HL-60 (cell line): Measurements from ENCODE around the gene C19orf44.
"Not testable (repeated sequence)": the region's sequence is repeated elsewhere in the genome, so short reads cannot be mapped to it uniquely, and the experiment has no call there.

Source experiments
- POLR2AphosphoS5 ChIP-seq: IDR thresholded peaks from 2 replicates; pipeline ENCODE4 v1.6.1; 2012; ENCODE audit warnings: low read depth
- TF ChIP-seq, protein P1 (sequence below): IDR thresholded peaks from one replicate; pipeline ENCODE4 v1.5.1; 2011; ENCODE audit warnings: low read length, control low read depth, inconsistent platforms; ENCODE audit not compliant: insufficient read depth
- TF ChIP-seq, protein P2 (sequence below): IDR thresholded peaks from 2 replicates; pipeline ENCODE4 v1.6.1; 2012; ENCODE audit warnings: low read depth; ENCODE audit not compliant: insufficient replicate concordance

DNA sequence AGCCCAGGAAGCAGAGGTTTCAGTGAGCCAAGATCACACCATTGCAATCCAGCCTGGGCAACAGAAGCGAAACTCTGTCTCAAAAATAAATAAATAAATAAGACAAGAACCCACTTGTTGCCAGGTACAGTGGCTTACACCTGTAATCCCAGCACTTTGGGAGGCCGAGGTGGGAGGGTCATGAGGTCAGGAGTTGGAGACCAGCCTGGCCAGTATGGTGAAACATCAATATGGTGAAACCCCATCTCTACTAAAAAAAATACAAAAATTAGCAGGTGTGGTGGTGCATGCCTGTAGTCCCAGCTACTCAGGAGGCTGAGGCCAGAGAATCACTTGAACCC, 23.7 kb upstream of the C19orf44 start:
- TF ChIP-seq POLR2AphosphoS5: not testable (repeated sequence)
- TF ChIP-seq, protein P1, sequence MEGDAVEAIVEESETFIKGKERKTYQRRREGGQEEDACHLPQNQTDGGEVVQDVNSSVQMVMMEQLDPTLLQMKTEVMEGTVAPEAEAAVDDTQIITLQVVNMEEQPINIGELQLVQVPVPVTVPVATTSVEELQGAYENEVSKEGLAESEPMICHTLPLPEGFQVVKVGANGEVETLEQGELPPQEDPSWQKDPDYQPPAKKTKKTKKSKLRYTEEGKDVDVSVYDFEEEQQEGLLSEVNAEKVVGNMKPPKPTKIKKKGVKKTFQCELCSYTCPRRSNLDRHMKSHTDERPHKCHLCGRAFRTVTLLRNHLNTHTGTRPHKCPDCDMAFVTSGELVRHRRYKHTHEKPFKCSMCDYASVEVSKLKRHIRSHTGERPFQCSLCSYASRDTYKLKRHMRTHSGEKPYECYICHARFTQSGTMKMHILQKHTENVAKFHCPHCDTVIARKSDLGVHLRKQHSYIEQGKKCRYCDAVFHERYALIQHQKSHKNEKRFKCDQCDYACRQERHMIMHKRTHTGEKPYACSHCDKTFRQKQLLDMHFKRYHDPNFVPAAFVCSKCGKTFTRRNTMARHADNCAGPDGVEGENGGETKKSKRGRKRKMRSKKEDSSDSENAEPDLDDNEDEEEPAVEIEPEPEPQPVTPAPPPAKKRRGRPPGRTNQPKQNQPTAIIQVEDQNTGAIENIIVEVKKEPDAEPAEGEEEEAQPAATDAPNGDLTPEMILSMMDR: not testable (repeated sequence)
- TF ChIP-seq, protein P2, sequence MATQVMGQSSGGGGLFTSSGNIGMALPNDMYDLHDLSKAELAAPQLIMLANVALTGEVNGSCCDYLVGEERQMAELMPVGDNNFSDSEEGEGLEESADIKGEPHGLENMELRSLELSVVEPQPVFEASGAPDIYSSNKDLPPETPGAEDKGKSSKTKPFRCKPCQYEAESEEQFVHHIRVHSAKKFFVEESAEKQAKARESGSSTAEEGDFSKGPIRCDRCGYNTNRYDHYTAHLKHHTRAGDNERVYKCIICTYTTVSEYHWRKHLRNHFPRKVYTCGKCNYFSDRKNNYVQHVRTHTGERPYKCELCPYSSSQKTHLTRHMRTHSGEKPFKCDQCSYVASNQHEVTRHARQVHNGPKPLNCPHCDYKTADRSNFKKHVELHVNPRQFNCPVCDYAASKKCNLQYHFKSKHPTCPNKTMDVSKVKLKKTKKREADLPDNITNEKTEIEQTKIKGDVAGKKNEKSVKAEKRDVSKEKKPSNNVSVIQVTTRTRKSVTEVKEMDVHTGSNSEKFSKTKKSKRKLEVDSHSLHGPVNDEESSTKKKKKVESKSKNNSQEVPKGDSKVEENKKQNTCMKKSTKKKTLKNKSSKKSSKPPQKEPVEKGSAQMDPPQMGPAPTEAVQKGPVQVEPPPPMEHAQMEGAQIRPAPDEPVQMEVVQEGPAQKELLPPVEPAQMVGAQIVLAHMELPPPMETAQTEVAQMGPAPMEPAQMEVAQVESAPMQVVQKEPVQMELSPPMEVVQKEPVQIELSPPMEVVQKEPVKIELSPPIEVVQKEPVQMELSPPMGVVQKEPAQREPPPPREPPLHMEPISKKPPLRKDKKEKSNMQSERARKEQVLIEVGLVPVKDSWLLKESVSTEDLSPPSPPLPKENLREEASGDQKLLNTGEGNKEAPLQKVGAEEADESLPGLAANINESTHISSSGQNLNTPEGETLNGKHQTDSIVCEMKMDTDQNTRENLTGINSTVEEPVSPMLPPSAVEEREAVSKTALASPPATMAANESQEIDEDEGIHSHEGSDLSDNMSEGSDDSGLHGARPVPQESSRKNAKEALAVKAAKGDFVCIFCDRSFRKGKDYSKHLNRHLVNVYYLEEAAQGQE: not testable (repeated sequence)
